HAP-1 (cell line): ENCODE measurements around the gene NID2.

ENCODE experiments used
- DNase-seq, 2 experiments: peaks; one replicate each; pipeline ENCODE4 v3.0.0-alpha.2; 2016 to 2020; ENCODE audit warnings: low spot score in 2 of 2
- H3K27me3 ChIP-seq: fragments of 250-450 bp; sonication (Bioruptor Pico); 2 replicates; pipeline ENCODE4 v1.5.1; 2020; ENCODE audit warnings: low read depth, mild to moderate bottlenecking, moderate library complexity
- H3K36me3 ChIP-seq: fragments of 250-450 bp; sonication (Bioruptor Pico); replicated peaks from 2 replicates; pipeline ENCODE4 v1.5.1; 2020; ENCODE audit warnings: mild to moderate bottlenecking
- H3K4me1 ChIP-seq: fragments of 250-450 bp; sonication (Bioruptor Pico); 2 replicates; pipeline ENCODE4 v1.5.1; 2020; ENCODE audit warnings: mild to moderate bottlenecking
- H3K4me3 ChIP-seq: fragments of 250-450 bp; sonication (Bioruptor Pico); 2 replicates; pipeline ENCODE4 v1.5.1; 2020; ENCODE audit warnings: mild to moderate bottlenecking, moderate library complexity
- H3K9me3 ChIP-seq: fragments of 250-450 bp; sonication (Bioruptor Pico); 2 replicates; pipeline ENCODE4 v1.5.1; 2020; ENCODE audit warnings: mild to moderate bottlenecking, moderate library complexity
- in situ Hi-C: fragments of 300-500 bp; cut with MboI; formaldehyde crosslinking; loops from 3 replicates; pipeline ENCODE4 v1.14.3; 2020; ENCODE audit warnings: low sequenced_read_pairs, inconsistent platforms, mixed read lengths

The NID2 gene

GRCh38 chr14:52046376-52046917, 22.4 kb downstream of the NID2 start:
- DNase-seq = no peak
- no peaks in the 10 kb centered on the region for H3K9me3 ChIP-seq
- H3K4me3 ChIP-seq = no peak overlapping the region
- no peaks in the 10 kb centered on the region for H3K27me3 ChIP-seq
- no peaks in the 10 kb centered on the region for H3K36me3 ChIP-seq
- in situ Hi-C loops = no loop called here
- H3K4me1 ChIP-seq = 0 out of 2 replicates have a peak, but pooled peaks cover 3% of the 10 kb centered on the region

- in situ Hi-C loops = no loop called here
- no peak for DNase-seq
- Histone ChIP-seq H3K9me3 (no peaks in the 10 kb centered on the region), H3K4me1 (0 out of 2 replicates have a peak, but pooled peaks cover 3% of the 10 kb centered on the region), H3K4me3 (no peak overlapping the region), H3K36me3 (no peaks in the 10 kb centered on the region; the same call in 1 of the 2 replicates), H3K27me3 (no peaks in the 10 kb centered on the region)
Measured at GRCh38 chr14:52044791-52045522, 23.9 kb downstream of the NID2 start.

GRCh38 chr14:52043690-52044089, 25.2 kb downstream of the NID2 start:
- 0 out of 2 replicates have a peak, but pooled peaks cover 3% of the 10 kb centered on the region for H3K4me1 ChIP-seq
- H3K36me3 ChIP-seq = no peaks in the 10 kb centered on the region; the same call in 1 of the 2 replicates
- no peaks in the 10 kb centered on the region for H3K9me3 ChIP-seq
- no peaks in the 10 kb centered on the region for H3K27me3 ChIP-seq
- peak; percentile 50 to 79 for DNase-seq
- no peak overlapping the region for H3K4me3 ChIP-seq
- in situ Hi-C loops = no loop called here

- Histone ChIP-seq H3K4me3 (no peak overlapping the region), H3K4me1 (0 out of 2 replicates have a peak, but pooled peaks cover 3% of the 10 kb centered on the region), H3K9me3 (no peaks in the 10 kb centered on the region), H3K27me3 (no peaks in the 10 kb centered on the region), H3K36me3 (no peaks in the 10 kb centered on the region; the same call in 1 of the 2 replicates)
- in situ Hi-C loops = no loop called here
- no peak for DNase-seq
Measured at GRCh38 chr14:52042371-52043289, 26.2 kb downstream of the NID2 start.

GRCh38 chr14:52040598-52040997, 28.3 kb downstream of the NID2 start:
- Histone ChIP-seq H3K9me3 (no peaks in the 10 kb centered on the region), H3K4me1 (no peaks in the 10 kb centered on the region), H3K4me3 (no peak overlapping the region), H3K36me3 (no peaks in the 10 kb centered on the region; the same call in 1 of the 2 replicates), H3K27me3 (no peaks in the 10 kb centered on the region)
- in situ Hi-C loops = no loop called here
- no peak for DNase-seq

GRCh38 chr14:52039124-52039815, 29.6 kb downstream of the NID2 start:
- in situ Hi-C loops = no loop called here
- Histone ChIP-seq H3K4me1 (no peaks in the 10 kb centered on the region), H3K27me3 (no peaks in the 10 kb centered on the region), H3K36me3 (no peaks in the 10 kb centered on the region; the same call in 1 of the 2 replicates), H3K4me3 (no peak overlapping the region), H3K9me3 (no peaks in the 10 kb centered on the region)
- no peak for DNase-seq

GRCh38 chr14:52033101-52033642, 35.7 kb downstream of the NID2 start:
- no peak for DNase-seq
- Histone ChIP-seq H3K27me3 (no peaks in the 10 kb centered on the region), H3K4me1 (no peaks in the 10 kb centered on the region), H3K9me3 (no peaks in the 10 kb centered on the region), H3K36me3 (no peaks in the 10 kb centered on the region), H3K4me3 (no peak overlapping the region)
- in situ Hi-C loops = no loop called here

- in situ Hi-C loops = no loop called here
- H3K4me3 ChIP-seq = no peak overlapping the region
- no peaks in the 10 kb centered on the region for H3K27me3 ChIP-seq
- no peaks in the 10 kb centered on the region for H3K36me3 ChIP-seq
- H3K9me3 ChIP-seq = no peaks in the 10 kb centered on the region
- H3K4me1 ChIP-seq = no peaks in the 10 kb centered on the region
- DNase-seq = no peak
Measured at GRCh38 chr14:52032204-52032801, 36.6 kb downstream of the NID2 start.

GRCh38 chr14:52031781-52032180, 37.1 kb downstream of the NID2 start:
- no peak overlapping the region for H3K4me3 ChIP-seq
- no peaks in the 10 kb centered on the region for H3K27me3 ChIP-seq
- DNase-seq = no peak
- no peaks in the 10 kb centered on the region for H3K4me1 ChIP-seq
- in situ Hi-C loops = no loop called here
- H3K36me3 ChIP-seq = no peaks in the 10 kb centered on the region
- H3K9me3 ChIP-seq = no peaks in the 10 kb centered on the region

- in situ Hi-C loops = no loop called here
- DNase-seq = no peak
- Histone ChIP-seq H3K27me3 (no peaks in the 10 kb centered on the region), H3K4me1 (no peaks in the 10 kb centered on the region), H3K36me3 (no peaks in the 10 kb centered on the region), H3K4me3 (no peak overlapping the region), H3K9me3 (no peaks in the 10 kb centered on the region)
Measured at GRCh38 chr14:52029881-52030280, 39.0 kb downstream of the NID2 start.

- in situ Hi-C loops = no loop called here
- no peaks in the 10 kb centered on the region for H3K4me1 ChIP-seq
- no peaks in the 10 kb centered on the region for H3K36me3 ChIP-seq
Measured at GRCh38 chr14:52026901-52027300, 42.0 kb downstream of the NID2 start.

GRCh38 chr14:52026017-52026660, 42.7 kb downstream of the NID2 start:
- H3K36me3 ChIP-seq = no peaks in the 10 kb centered on the region
- peaks cover 5% of the 10 kb centered on the region for H3K4me1 ChIP-seq

More at GRCh38 chr14:52026901-52027300, 42.0 kb downstream of the NID2 start:
- no peak for DNase-seq
- Histone ChIP-seq H3K4me3 (no peak overlapping the region), H3K9me3 (no peaks in the 10 kb centered on the region), H3K27me3 (no peaks in the 10 kb centered on the region)

More at GRCh38 chr14:52026017-52026660, 42.7 kb downstream of the NID2 start:
- no peak for DNase-seq
- Histone ChIP-seq H3K27me3 (no peaks in the 10 kb centered on the region), H3K4me3 (no peak overlapping the region), H3K9me3 (no peaks in the 10 kb centered on the region)
- in situ Hi-C loops = no loop called here
